ENCODE data around the gene SLC4A4. TPM values are rescaled to one million over a fixed set of nuclear protein-coding genes. Genes with fewer than 3 reads are reported as not detected.

Gene SLC4A4
- polyA plus RNA-seq, 1 donor (not counting 4 experiments of a cell fraction or from before 2014, with no cell fraction given) = 0.29 TPM

DNA sequence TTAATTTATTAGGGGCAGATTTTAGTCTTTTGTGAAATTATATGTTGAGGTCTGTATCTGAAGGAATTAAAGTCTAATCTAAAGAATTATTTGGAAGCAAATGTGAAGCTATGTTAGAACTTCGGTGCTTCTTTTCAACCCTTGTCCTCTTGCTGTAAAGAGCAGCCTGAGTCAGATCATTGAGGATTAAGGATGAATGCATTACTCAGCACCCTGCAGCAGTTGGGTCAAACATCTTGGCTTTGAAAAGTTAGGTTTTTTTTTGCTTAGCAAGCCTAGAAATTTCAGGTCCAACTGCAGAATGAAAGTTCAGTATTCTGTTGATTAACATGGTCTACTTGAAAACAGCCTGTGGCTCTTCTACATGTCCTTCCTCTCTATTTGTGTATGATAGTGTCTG, 57.6 kb downstream of the SLC4A4 start:
- dilution Hi-C loops (cut with MboI; ENCODE audit: extremely low pct_ligation_motif_present, low sequenced_read_pairs) = no loop called here
- H3K9me1 ChIP-seq (ENCODE audit: control insufficient read depth, extremely low read depth, insufficient read depth, low read length) = no peaks in the 10 kb centered on the region
- FAIRE-seq (no peak), DNase-seq (ENCODE audit: low read depth, low spot score) (no peak)
- H2AFZ ChIP-seq (ENCODE audit: control insufficient read depth, low read length) = no peak overlapping the region
- H3K4me1 ChIP-seq (ENCODE audit: control insufficient read depth, extremely low read depth, insufficient read depth, low read length) = no peaks in the 10 kb centered on the region
- no peak overlapping the region for H3K4me3 ChIP-seq (ENCODE audit: control insufficient read depth in 2 of 3, extremely low read depth in 1 of 3, insufficient read depth in 2 of 3, low read depth in 1 of 3, low read length in 3 of 3)
- no peaks in the 10 kb centered on the region for H4K20me1 ChIP-seq (ENCODE audit: control insufficient read depth, extremely low read depth, insufficient read depth, low read length)
- H3K79me2 ChIP-seq (ENCODE audit: control insufficient read depth, insufficient read depth, low read length) = no peaks in the 10 kb centered on the region
- H3K27me3 ChIP-seq (ENCODE audit: control insufficient read depth, extremely low read depth, insufficient read depth, low read length) = no peaks in the 10 kb centered on the region
- H3K36me3 ChIP-seq (ENCODE audit: control insufficient read depth in 2 of 2, extremely low read depth in 1 of 2, insufficient read depth in 2 of 2, low read length in 2 of 2) = no peaks in the 10 kb centered on the region
- no peaks in the 10 kb centered on the region for H3K9me3 ChIP-seq (ENCODE audit: control insufficient read depth, low read depth, low read length)
- H3K27ac ChIP-seq (ENCODE audit: control insufficient read depth, insufficient read depth, low read length) = no peak overlapping the region
- no peak overlapping the region for H3K4me2 ChIP-seq (ENCODE audit: control insufficient read depth, extremely low read depth, insufficient read depth, low read depth, low read length)
- no peak for TF ChIP-seq EZH2 (IDR thresholded peaks at IDR 0.05; ENCODE audit: low read length)
- TF ChIP-seq, protein P1, sequence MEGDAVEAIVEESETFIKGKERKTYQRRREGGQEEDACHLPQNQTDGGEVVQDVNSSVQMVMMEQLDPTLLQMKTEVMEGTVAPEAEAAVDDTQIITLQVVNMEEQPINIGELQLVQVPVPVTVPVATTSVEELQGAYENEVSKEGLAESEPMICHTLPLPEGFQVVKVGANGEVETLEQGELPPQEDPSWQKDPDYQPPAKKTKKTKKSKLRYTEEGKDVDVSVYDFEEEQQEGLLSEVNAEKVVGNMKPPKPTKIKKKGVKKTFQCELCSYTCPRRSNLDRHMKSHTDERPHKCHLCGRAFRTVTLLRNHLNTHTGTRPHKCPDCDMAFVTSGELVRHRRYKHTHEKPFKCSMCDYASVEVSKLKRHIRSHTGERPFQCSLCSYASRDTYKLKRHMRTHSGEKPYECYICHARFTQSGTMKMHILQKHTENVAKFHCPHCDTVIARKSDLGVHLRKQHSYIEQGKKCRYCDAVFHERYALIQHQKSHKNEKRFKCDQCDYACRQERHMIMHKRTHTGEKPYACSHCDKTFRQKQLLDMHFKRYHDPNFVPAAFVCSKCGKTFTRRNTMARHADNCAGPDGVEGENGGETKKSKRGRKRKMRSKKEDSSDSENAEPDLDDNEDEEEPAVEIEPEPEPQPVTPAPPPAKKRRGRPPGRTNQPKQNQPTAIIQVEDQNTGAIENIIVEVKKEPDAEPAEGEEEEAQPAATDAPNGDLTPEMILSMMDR (optimal IDR thresholded peaks at IDR 0.05 in 1 of 3, IDR thresholded peaks at IDR 0.05 in 1 of 3, conservative IDR thresholded peaks at IDR 0.05 in 1 of 3; ENCODE audit: extremely low read depth in 1 of 3, insufficient read depth in 2 of 3, low read length in 3 of 3) = no peak
- H3K9ac ChIP-seq (ENCODE audit: control insufficient read depth, extremely low read depth, insufficient read depth, low read length) = no peak overlapping the region

DNA sequence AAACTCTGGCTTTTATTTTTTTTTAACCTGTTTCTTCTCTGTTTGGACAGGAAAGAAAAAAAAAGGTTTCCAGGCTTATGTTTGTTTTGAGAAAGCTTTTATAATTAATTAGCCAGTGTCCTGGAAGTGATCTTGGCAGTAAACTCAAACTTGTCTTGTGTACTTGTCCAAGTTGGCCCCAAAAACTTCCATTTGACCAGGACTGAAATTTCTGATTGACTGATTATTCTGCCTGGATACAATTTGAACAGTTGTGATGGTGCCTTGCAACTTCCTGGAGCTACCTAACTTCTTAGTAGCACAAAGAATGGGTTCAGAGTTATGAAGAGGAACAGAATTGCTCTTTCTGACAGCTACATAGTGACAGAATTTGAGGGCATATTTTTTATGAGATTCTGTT, 62.0 kb downstream of the SLC4A4 start:
- no peak overlapping the region for H2AFZ ChIP-seq (ENCODE audit: control insufficient read depth, low read length)
- no peaks in the 10 kb centered on the region for H3K36me3 ChIP-seq (ENCODE audit: control insufficient read depth in 2 of 2, extremely low read depth in 1 of 2, insufficient read depth in 2 of 2, low read length in 2 of 2)
- no peaks in the 10 kb centered on the region for H4K20me1 ChIP-seq (ENCODE audit: control insufficient read depth, extremely low read depth, insufficient read depth, low read length)
- H3K9me1 ChIP-seq (ENCODE audit: control insufficient read depth, extremely low read depth, insufficient read depth, low read length) = no peaks in the 10 kb centered on the region
- no peak overlapping the region for H3K27ac ChIP-seq (ENCODE audit: control insufficient read depth, insufficient read depth, low read length)
- no peak overlapping the region for H3K4me2 ChIP-seq (ENCODE audit: control insufficient read depth, extremely low read depth, insufficient read depth, low read depth, low read length)
- no peak for TF ChIP-seq EZH2 (IDR thresholded peaks at IDR 0.05; ENCODE audit: low read length)
- TF ChIP-seq, protein P1 (optimal IDR thresholded peaks at IDR 0.05 in 1 of 3, IDR thresholded peaks at IDR 0.05 in 1 of 3, conservative IDR thresholded peaks at IDR 0.05 in 1 of 3; ENCODE audit: extremely low read depth in 1 of 3, insufficient read depth in 2 of 3, low read length in 3 of 3) = no peak
- no peaks in the 10 kb centered on the region for H3K9me3 ChIP-seq (ENCODE audit: control insufficient read depth, low read depth, low read length)
- dilution Hi-C loops (cut with MboI; ENCODE audit: extremely low pct_ligation_motif_present, low sequenced_read_pairs) = no loop called here
- no peak overlapping the region for H3K4me3 ChIP-seq (ENCODE audit: control insufficient read depth in 2 of 3, extremely low read depth in 1 of 3, insufficient read depth in 2 of 3, low read depth in 1 of 3, low read length in 3 of 3)
- DNase-seq (ENCODE audit: low read depth, low spot score) (no peak), FAIRE-seq (no peak)
- H3K9ac ChIP-seq (ENCODE audit: control insufficient read depth, extremely low read depth, insufficient read depth, low read length) = no peak overlapping the region
- H3K79me2 ChIP-seq (ENCODE audit: control insufficient read depth, insufficient read depth, low read length) = no peaks in the 10 kb centered on the region
- H3K4me1 ChIP-seq (ENCODE audit: control insufficient read depth, extremely low read depth, insufficient read depth, low read length) = no peaks in the 10 kb centered on the region
- H3K27me3 ChIP-seq (ENCODE audit: control insufficient read depth, extremely low read depth, insufficient read depth, low read length) = no peaks in the 10 kb centered on the region
